ENCODE data around the gene AOPEP.

Gene AOPEP

GRCh38 chr9:94993821-94994165, 267.3 kb downstream of the AOPEP start:
- DNase-seq (ENCODE audit: low read depth) = no peak

- no peak for DNase-seq (ENCODE audit: low read depth)
These were observed 268.7 kb downstream of the AOPEP start for GRCh38 chr9:94995048-94995693.

GRCh38 chr9:94996641-94997040, 270.1 kb downstream of the AOPEP start:
- DNase-seq (ENCODE audit: low read depth) = no peak

- DNase-seq (ENCODE audit: low read depth) = no peak
These were observed 271.2 kb downstream of the AOPEP start for GRCh38 chr9:94997727-94998126.

GRCh38 chr9:94999832-95000231, 273.3 kb downstream of the AOPEP start:
- no peak for DNase-seq (ENCODE audit: low read depth)

GRCh38 chr9:95000821-95001220, 274.3 kb downstream of the AOPEP start:
- DNase-seq (ENCODE audit: low read depth) = no peak

GRCh38 chr9:95001720-95002119, 275.2 kb downstream of the AOPEP start:
- DNase-seq (ENCODE audit: low read depth) = no peak

- DNase-seq (ENCODE audit: low read depth) = peak; percentile 64
These were observed 277.4 kb downstream of the AOPEP start for GRCh38 chr9:95003689-95004410.

- DNase-seq (ENCODE audit: low read depth) = peak; percentile 58
These were observed 278.1 kb downstream of the AOPEP start for GRCh38 chr9:95004411-95005277.

- DNase-seq (ENCODE audit: low read depth) = peak; percentile 18
These were observed 279.0 kb downstream of the AOPEP start for GRCh38 chr9:95005278-95006143.

- DNase-seq (ENCODE audit: low read depth) = no peak
These were observed 280.8 kb downstream of the AOPEP start for GRCh38 chr9:95007226-95007869.

- DNase-seq (ENCODE audit: low read depth) = peak; percentile 34
These were observed 281.8 kb downstream of the AOPEP start for GRCh38 chr9:95008151-95008771.

- DNase-seq (ENCODE audit: low read depth) = no peak
These were observed 283.0 kb downstream of the AOPEP start for GRCh38 chr9:95009459-95009858.

GRCh38 chr9:95010431-95010838, 283.9 kb downstream of the AOPEP start:
- DNase-seq (ENCODE audit: low read depth) = no peak

GRCh38 chr9:95012035-95012708, 285.7 kb downstream of the AOPEP start:
- DNase-seq (ENCODE audit: low read depth) = no peak

- DNase-seq (ENCODE audit: low read depth) = no peak
These were observed 286.4 kb downstream of the AOPEP start for GRCh38 chr9:95012902-95013301.

- no peak for DNase-seq (ENCODE audit: low read depth)
These were observed 288.4 kb downstream of the AOPEP start for GRCh38 chr9:95014917-95015316.

GRCh38 chr9:95015569-95015968, 289.1 kb downstream of the AOPEP start:
- no peak for DNase-seq (ENCODE audit: low read depth)

GRCh38 chr9:95017062-95017461, 290.6 kb downstream of the AOPEP start:
- DNase-seq (ENCODE audit: low read depth) = peak; percentile 36

GRCh38 chr9:95017661-95018060, 291.2 kb downstream of the AOPEP start:
- peak; percentile 63 for DNase-seq (ENCODE audit: low read depth)
